HG03460 (cell line): ENCODE measurements around the gene ASTN2.

Source experiments
- ATAC-seq: cut with Tn5 transposase; IDR thresholded peaks from one replicate; pipeline ENCODE4 v1.9.1; 2021; ENCODE audit not compliant: unreplicated experiment

ASTN2 gene

GRCh38 chr9:116411506-116411905, 1003.4 kb downstream of the ASTN2 start:
- no peak for ATAC-seq

DNA sequence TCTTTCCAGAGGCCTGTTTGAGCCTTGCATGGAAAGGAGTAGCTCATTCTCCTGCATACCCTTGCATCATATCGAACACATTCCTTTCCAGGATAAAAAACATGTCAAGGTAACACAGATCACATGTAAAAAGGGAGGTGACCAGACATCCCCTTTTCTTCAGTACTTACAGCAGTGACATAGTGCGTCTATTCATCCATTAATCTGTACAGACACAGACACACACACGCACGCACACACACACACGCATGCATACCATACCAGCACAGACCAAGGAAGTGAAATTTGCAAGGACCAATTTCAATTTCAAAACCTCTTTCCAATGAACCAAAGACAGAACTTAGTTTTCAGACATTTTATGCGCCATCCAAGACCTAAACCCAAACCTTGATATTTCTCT, 1005.2 kb downstream of the ASTN2 start:
- ATAC-seq: no peak

GRCh38 chr9:116409129-116409528, 1005.7 kb downstream of the ASTN2 start:
- ATAC-seq: no peak

- no peak for ATAC-seq
Observed at GRCh38 chr9:116406469-116406868, 1008.4 kb downstream of the ASTN2 start.

GRCh38 chr9:116405321-116405720, 1009.5 kb downstream of the ASTN2 start:
- no peak for ATAC-seq

GRCh38 chr9:116404228-116404627, 1010.6 kb downstream of the ASTN2 start:
- ATAC-seq: no peak

GRCh38 chr9:116403171-116403570, 1011.7 kb downstream of the ASTN2 start:
- no peak for ATAC-seq

- no peak for ATAC-seq
Observed at GRCh38 chr9:116395699-116396037, 1019.2 kb downstream of the ASTN2 start.

DNA sequence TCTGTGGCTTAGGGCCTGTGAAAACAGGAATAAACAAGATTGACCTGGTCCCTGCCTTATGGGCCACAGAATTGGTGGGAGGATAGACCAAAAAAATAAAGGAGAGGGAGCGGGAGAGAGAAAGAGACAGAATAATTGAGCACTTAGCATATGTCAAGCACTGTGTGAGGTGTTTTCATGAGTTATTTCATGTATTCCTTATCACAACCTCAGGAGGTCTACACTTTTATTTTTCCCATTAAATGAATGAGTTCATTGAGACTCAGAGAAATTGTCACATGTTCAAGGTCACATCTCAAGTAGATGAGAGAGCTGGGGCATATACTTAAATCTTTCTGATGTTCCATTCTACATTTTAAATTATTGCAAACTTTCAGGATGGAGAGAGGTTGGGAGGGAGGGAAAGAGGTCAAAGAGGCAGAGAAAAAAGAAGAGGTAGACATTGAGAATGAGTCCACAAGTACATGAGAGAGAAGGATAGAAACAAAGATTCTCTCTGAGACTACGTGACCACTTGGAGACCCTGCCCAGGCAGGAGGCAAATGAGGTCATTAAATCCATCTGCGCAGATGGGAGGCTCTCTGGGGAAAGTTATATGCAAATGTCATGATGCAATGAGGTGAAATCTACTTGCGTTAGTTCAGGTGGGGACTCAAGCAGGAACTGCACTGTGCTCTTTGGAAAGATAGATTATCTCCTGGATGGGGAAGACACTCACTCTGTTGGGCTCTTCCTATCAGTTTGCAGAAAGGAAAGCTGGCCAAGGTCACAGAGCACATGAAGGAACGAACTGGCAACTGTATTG, 1019.8 kb downstream of the ASTN2 start:
- no peak for ATAC-seq

DNA sequence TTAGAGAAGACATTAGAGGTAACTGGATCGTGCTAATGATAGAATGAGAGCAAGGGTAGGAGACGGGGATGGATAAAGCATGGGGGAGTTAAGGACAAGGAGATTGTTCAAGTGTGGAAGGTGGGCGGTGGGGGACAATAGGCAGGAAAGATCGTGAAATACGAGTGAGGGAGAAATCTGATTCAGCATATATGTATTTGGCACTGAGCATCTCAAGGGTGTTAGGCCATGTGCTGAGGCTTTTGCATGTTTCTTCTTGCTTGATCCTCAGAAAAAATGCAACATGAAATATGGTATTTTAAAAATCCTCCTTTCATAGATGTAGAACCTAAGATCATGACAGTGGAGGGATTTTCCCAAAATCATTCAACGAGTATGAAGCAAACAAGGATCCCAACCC, 1020.8 kb downstream of the ASTN2 start:
- no peak for ATAC-seq

GRCh38 chr9:116393198-116393597, 1021.7 kb downstream of the ASTN2 start:
- no peak for ATAC-seq

DNA sequence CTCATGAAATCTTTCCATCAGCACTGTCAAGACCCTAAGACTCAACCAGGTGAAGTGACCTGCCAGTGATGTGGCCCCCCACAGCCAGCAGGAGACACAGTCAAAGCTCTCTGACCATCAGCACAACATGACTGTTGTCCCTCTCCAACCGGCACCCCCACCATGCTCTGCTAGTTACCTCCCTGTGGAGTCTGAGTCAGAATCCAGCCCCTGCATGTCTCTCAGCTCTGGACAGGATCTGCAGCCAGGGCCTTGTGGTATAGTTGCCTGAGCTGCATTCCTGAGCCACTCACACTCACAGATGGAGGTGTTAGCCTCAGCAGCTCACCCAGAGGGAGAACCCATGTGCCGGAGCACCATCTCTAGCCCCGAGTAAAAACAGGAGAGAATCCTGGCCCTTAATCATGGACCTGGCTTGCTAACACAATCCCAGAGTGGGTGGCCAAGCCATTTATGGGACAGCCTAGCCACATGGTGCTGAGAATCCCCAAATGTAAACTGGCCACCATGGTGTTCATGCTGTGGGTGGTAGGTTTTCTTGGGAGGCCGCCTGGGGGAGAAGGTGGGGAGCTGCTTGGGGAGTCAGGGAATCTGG, 1023.5 kb downstream of the ASTN2 start:
- ATAC-seq: no peak

DNA sequence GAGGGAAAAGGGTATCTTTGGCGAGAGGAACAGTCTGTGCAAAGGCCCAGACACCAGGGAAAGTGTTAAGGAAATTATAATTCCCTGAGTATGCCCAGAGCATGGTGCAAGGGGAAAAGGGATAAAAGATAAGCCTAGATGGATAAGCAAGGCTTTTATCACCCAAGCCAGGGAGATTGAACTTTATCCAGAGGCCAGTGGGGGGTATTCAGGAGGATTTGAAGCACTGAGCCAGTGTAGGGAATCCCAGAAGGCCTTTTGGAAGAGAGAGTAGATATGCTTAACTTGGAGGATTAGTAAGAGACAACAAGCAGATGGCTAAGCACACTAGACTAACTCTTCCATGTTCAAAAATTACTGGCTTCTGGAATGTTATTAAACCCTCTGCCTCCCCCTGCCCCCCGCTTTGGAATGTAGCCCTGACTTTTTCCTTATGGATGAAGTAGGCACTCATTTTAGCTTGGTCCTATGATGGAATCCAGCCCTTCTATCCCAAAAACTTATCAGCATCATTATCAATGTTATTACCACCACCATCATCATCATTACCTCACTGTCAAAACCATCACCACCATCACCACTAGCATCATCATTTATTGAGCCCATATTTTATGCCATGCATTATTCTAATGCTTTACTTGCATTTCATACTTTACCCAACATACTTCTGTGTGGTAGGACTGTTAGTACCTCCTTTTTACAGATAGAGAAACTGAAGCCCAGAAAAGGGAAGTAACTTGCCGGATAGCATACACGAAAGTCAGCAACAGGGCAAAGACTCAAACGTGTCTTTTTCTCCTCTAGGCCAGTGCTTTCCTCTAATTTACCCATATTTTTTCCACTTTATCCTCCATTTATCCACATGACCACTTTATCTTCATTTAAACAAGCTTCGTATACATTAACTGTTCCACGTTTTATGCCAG, 1024.3 kb downstream of the ASTN2 start:
- peak; percentile 72 for ATAC-seq

GRCh38 chr9:116389541-116390302, 1025.1 kb downstream of the ASTN2 start:
- ATAC-seq: no peak

- peak; percentile 63 for ATAC-seq
Observed at GRCh38 chr9:116387934-116388698, 1026.7 kb downstream of the ASTN2 start.

GRCh38 chr9:116383936-116384335, 1030.9 kb downstream of the ASTN2 start:
- ATAC-seq: no peak

GRCh38 chr9:116383133-116383532, 1031.7 kb downstream of the ASTN2 start:
- no peak for ATAC-seq

GRCh38 chr9:116382053-116382452, 1032.8 kb downstream of the ASTN2 start:
- no peak for ATAC-seq

DNA sequence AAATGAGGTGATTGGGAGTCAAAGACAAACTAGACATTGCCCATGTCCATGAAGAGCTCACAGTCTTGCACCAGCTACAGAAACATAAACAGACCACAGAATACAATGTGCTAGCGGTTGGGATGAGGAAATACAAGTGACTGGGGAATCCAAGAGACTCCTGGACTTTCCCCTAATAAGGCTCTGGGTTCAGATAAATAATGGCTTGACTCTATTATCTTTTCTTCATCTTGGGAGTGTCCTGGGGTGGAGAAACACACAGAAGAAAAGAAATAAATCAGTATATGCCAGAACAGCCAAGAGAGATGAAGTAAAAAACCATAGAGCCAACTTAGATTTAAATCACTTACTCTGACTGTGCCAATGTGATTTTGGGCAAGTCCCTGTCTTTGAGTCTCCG, 1033.5 kb downstream of the ASTN2 start:
- ATAC-seq: no peak

DNA sequence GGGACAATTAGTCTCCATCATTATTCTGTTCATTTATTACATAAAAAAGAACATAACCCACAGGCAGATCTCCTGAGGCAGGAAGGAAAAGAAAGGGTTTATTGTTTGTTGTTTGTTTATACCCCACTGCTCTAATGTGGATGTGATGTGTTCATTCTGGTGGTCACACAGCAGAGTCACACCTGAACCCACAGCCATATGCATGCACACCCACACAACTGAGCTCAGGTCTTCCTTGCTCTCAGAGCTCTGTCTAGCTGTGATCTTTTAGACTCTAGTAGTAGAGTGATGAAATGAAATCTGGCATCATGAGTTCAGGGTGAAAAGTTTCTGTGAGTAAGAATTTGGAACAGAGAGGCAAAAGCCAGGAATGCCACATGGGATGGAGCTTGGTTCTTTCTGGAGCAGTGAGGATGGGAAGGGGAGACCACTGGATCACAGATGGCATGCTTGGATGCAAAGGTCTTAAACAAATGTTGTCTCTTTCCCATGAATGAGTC, 1034.3 kb downstream of the ASTN2 start:
- no peak for ATAC-seq
